ENCODE measurements around the gene RIPK1. TPM values are rescaled to one million over a fixed set of nuclear protein-coding genes. Genes with fewer than 3 reads are reported as not detected.

Gene RIPK1
- total and polyA plus RNA-seq, 2 of the 8 experiments (the other 6 are each of a cell fraction or from before 2014, with no cell fraction given) = 5.9 to 22.9 TPM

- no peak overlapping the region for H3K56ac ChIP-seq (replicated peaks; ENCODE audit: insufficient read length, low read depth, low read length)
- peak overlapping the region in 1 of 4 experiments; percentile 9; a peak in 1 of 8 replicates for H3K4me3 ChIP-seq (ENCODE audit: extremely low read depth in 1 of 4, insufficient read depth in 2 of 4, low read depth in 3 of 4, low read length in 4 of 4)
- peaks cover 6 to 17% (median 11%) of the 10 kb centered on the region in 4 experiments for H3K4me1 ChIP-seq (replicated peaks in 1 of 4; ENCODE audit: control insufficient read depth in 3 of 4, insufficient read depth in 4 of 4, low read length in 3 of 4)
- peak overlapping the region; percentile 63 for H3K18ac ChIP-seq (ENCODE audit: extremely low read depth, low read length)
- no peak overlapping the region; the same call in 1 of the 2 replicates for H3K27ac ChIP-seq (ENCODE audit: low read depth, low read length)
- no peak overlapping the region for H3K23ac ChIP-seq (ENCODE audit: insufficient read length)
- ChIA-PET POLR2A (ENCODE audit: partially characterized antibody) (interaction anchor here (1.0 to 5.7 kb wide), 7 partner anchors 8 to 53 kb away, joined by 3 to 33 read pairs (median 6); partner anchors contain the start of gene NQO2), CTCF (ENCODE audit: partially characterized antibody) (interaction anchor here (1.1 to 2.0 kb wide), 3 partner anchors 21 to 171 kb away, joined by 3 to 8 read pairs (median 3); no protein-coding TSS in a partner anchor)
- DNase-seq (ENCODE audit: low read depth in 1 of 2, low spot score in 2 of 2) (no peak), FAIRE-seq (no peak)
- H3K4ac ChIP-seq (replicated peaks; ENCODE audit: insufficient read length, low read depth, low read length) = peak overlapping the region; percentile 11
- peaks cover 2 to 6% of the 10 kb centered on the region in 2 experiments; a peak in 2 of 4 replicates for H3K9me3 ChIP-seq (ENCODE audit: insufficient read depth in 2 of 2, low read depth in 1 of 2, low read length in 1 of 2)
- no peak overlapping the region for H3K14ac ChIP-seq (ENCODE audit: insufficient read length)
- H2BK12ac ChIP-seq (ENCODE audit: low read depth, low read length) = peak overlapping the region; percentile 76
- H4K8ac ChIP-seq (ENCODE audit: extremely low read depth, insufficient read depth, low read length) = no peak overlapping the region
- H2BK120ac ChIP-seq (replicated peaks; ENCODE audit: low read depth, low read length) = no peak overlapping the region
- H3K23me2 ChIP-seq (ENCODE audit: low read depth, low read length) = peaks cover 2% of the 10 kb centered on the region; the same call in 1 of the 2 replicates
- H2BK20ac ChIP-seq (ENCODE audit: low read length) = peak overlapping the region; percentile 18; the same call in 1 of the 2 replicates
- no peak overlapping the region; a peak in 1 of 7 replicates for H3K9ac ChIP-seq (replicated peaks in 1 of 4; ENCODE audit: extremely low read depth in 1 of 4, low read depth in 3 of 4, low read length in 3 of 4)
- peak overlapping the region in 1 of 2 experiments; percentile 40; a peak in 2 of 4 replicates for H3K4me2 ChIP-seq (ENCODE audit: insufficient read depth in 1 of 2, low read depth in 2 of 2, low read length in 2 of 2)
- H3K79me1 ChIP-seq (ENCODE audit: low read depth, low read length) = no peaks in the 10 kb centered on the region
- no peak overlapping the region for H2AFZ ChIP-seq (ENCODE audit: low read length)
- WGBS, 2 experiments (ENCODE audit: extremely low coverage in 1 of 2, insufficient coverage in 1 of 2, insufficient read length in 1 of 2, insufficient replicate concordance in 2 of 2, low coverage in 1 of 2, low lambda C conversion rate in 2 of 2, missing lambda C conversion rate in 1 of 2) = 91% methylated on average over 26 of the region's 26 CpGs; no CpG with 5 or more reads in 1 of the 2 experiments
- H2BK15ac ChIP-seq (ENCODE audit: low read length) = peak overlapping the region; percentile 83; the same call in 1 of the 2 replicates
- peak overlapping the region; percentile 38 for H4K91ac ChIP-seq (replicated peaks; ENCODE audit: insufficient read length, low read length)
- H4K20me1 ChIP-seq (replicated peaks in 1 of 2; ENCODE audit: control insufficient read depth in 1 of 2, insufficient read depth in 2 of 2, low read length in 2 of 2) = peaks cover 0 to 2% of the 10 kb centered on the region in 2 experiments
- H2AK5ac ChIP-seq (ENCODE audit: low read depth, low read length) = peak overlapping the region; percentile 69
- H2BK5ac ChIP-seq (ENCODE audit: low read depth, low read length) = peak overlapping the region; percentile 86; the same call in 1 of the 2 replicates
- no peaks in the 10 kb centered on the region for H3K27me3 ChIP-seq (replicated peaks in 1 of 4; ENCODE audit: control insufficient read depth in 3 of 4, extremely low read depth in 1 of 4, insufficient read depth in 3 of 4, low read length in 3 of 4)
- no peaks in the 10 kb centered on the region for H3K79me2 ChIP-seq (ENCODE audit: control insufficient read depth in 1 of 2, insufficient read depth in 2 of 2, low read length in 2 of 2)
- peaks cover 3 to 28% (median 19%) of the 10 kb centered on the region in 4 experiments for H3K36me3 ChIP-seq (ENCODE audit: control insufficient read depth in 2 of 4, insufficient read depth in 4 of 4, low read length in 3 of 4)
- no peak overlapping the region for H4K5ac ChIP-seq (ENCODE audit: insufficient read length, low read depth, low read length)
- TF ChIP-seq BRCA1 (IDR thresholded peaks at IDR 0.05; ENCODE audit: low read depth, low read length) (no peak), RNF2 (IDR thresholded peaks at IDR 0.05; ENCODE audit: borderline replicate concordance, low read depth, low read length, missing control alignments, poor library complexity, severe bottlenecking) (no peak), CBX5 (IDR thresholded peaks at IDR 0.05; ENCODE audit: low read depth, low read length) (no peak), TAF1 (IDR thresholded peaks at IDR 0.05; ENCODE audit: low read depth, low read length) (0 out of 2 replicates have a peak, but pooled peaks have one; percentile 3), CBX8 (IDR thresholded peaks at IDR 0.05; ENCODE audit: borderline replicate concordance, low read depth, low read length) (no peak), JUN (IDR thresholded peaks at IDR 0.05; ENCODE audit: low read depth, low read length) (no peak), POU5F1 (IDR thresholded peaks at IDR 0.05; ENCODE audit: low read depth, low read length) (0 out of 2 replicates have a peak, but pooled peaks have one; percentile 41), NRF1 (IDR thresholded peaks at IDR 0.05; ENCODE audit: low read depth, low read length) (no peak), CREB1 (IDR thresholded peaks at IDR 0.05) (no peak), SIN3A (conservative IDR thresholded peaks at IDR 0.05 in 1 of 2, IDR thresholded peaks at IDR 0.05 in 1 of 2; ENCODE audit: low read depth in 1 of 2, low read length in 2 of 2) (peak; percentile 57 to 74; a peak in 1 of 4 replicates)
Observed at GRCh38 chr6:3022765-3023662, 45.3 kb upstream of the RIPK1 start.
